HEK293 (cell line): Measurements from ENCODE around the gene R3HDM4.

Experiments
- CTCF ChIA-PET: fragments of 350-600 bp; formaldehyde crosslinking; extraction: SDS; loops from one replicate; lab custom pipeline; 2021; ENCODE audit warnings: antibody characterized with exemption; lab: Yijun Ruan, JAX
- POLR2A ChIA-PET: fragments of 300-600 bp; formaldehyde crosslinking; extraction: SDS; loops from one replicate; lab custom pipeline; 2020; ENCODE audit warnings: antibody characterized with exemption, inconsistent platforms; lab: Yijun Ruan, JAX
- H3K27ac ChIP-seq: fragments of 200-500 bp; sonication (Bioruptor generic); 2 replicates; pipeline ENCODE4 v1.5.1; 2014; ENCODE audit warnings: low read depth, low read length, control low read depth, inconsistent platforms; ENCODE audit errors: extremely low read depth
- H3K36me3 ChIP-seq, 2 experiments: fragments of 200-500 bp in 1 of 2; sonication (Bioruptor generic) in 1 of 2; 1 replicate in 1 of 2; 2 replicates in 1 of 2; pipeline ENCODE4 v1.5.1; 2014 to 2017; ENCODE audit warnings: inconsistent platforms in 2 of 2, low read length in 2 of 2; ENCODE audit not compliant: control insufficient read depth in 2 of 2, insufficient read depth in 1 of 2
- H3K4me1 ChIP-seq: fragments of 200-500 bp; sonication (Bioruptor generic); 2 replicates; pipeline ENCODE4 v1.5.1; 2014; ENCODE audit warnings: mild to moderate bottlenecking, low read length, inconsistent platforms; ENCODE audit not compliant: control insufficient read depth, insufficient read depth
- H3K4me3 ChIP-seq: 2 replicates; pipeline ENCODE4 v1.5.1; 2011; ENCODE audit warnings: low read depth, mild to moderate bottlenecking, control low read depth, low read length, moderate library complexity
- H3K9me3 ChIP-seq: fragments of 200-500 bp; sonication (Bioruptor generic); 2 replicates; pipeline ENCODE4 v1.5.1; 2014; ENCODE audit warnings: low read depth, low read length, inconsistent platforms; ENCODE audit not compliant: control insufficient read depth, insufficient read depth
- GLIS2 ChIP-seq: fragments of 450-650 bp; formaldehyde crosslinking; IDR thresholded peaks from 2 replicates; pipeline ENCODE4 v1.5.1; 2016; ENCODE audit warnings: missing biosample characterization, missing genetic modification characterization
- HIC1 ChIP-seq: fragments of 450-650 bp; formaldehyde crosslinking; IDR thresholded peaks from 2 replicates; pipeline ENCODE4 v1.5.1; 2016; ENCODE audit warnings: missing biosample characterization, missing genetic modification characterization
- HOXD13 ChIP-seq: sonication (generic); formaldehyde crosslinking; IDR thresholded peaks from 2 replicates; pipeline ENCODE4 v1.8.0; 2022; ENCODE audit warnings: missing genetic modification reagents, borderline replicate concordance
- PRDM10 ChIP-seq: fragments of 450-650 bp; formaldehyde crosslinking; IDR thresholded peaks from 2 replicates; pipeline ENCODE4 v1.5.1; 2016; ENCODE audit warnings: missing biosample characterization, missing genetic modification characterization
- SP2 ChIP-seq: fragments of 450-650 bp; formaldehyde crosslinking; IDR thresholded peaks from 2 replicates; pipeline ENCODE4 v1.5.1; 2016; ENCODE audit warnings: missing biosample characterization, missing genetic modification characterization
- TRIM28 ChIP-seq: IDR thresholded peaks from 2 replicates; pipeline ENCODE4 v1.6.1; 2011; ENCODE audit warnings: low read length, control low read depth, borderline replicate concordance
- WT1 ChIP-seq: fragments of 450-650 bp; formaldehyde crosslinking; IDR thresholded peaks from 2 replicates; pipeline ENCODE4 v1.5.1; 2016; ENCODE audit warnings: missing biosample characterization, missing genetic modification characterization
- ZBTB20 ChIP-seq: fragments of 450-650 bp; formaldehyde crosslinking; IDR thresholded peaks from 2 replicates; pipeline ENCODE4 v1.5.1; 2016; ENCODE audit warnings: missing biosample characterization, missing genetic modification characterization
- ZBTB26 ChIP-seq: fragments of 450-650 bp; formaldehyde crosslinking; optimal IDR thresholded peaks from 2 replicates; pipeline ENCODE3; 2016; ENCODE audit warnings: missing biosample characterization, mild to moderate bottlenecking, missing genetic modification characterization
- ZBTB48 ChIP-seq: fragments of 450-650 bp; formaldehyde crosslinking; IDR thresholded peaks from 2 replicates; pipeline ENCODE4 v1.5.1; 2016; ENCODE audit warnings: missing biosample characterization, missing genetic modification characterization
- ZEB2 ChIP-seq: fragments of 450-650 bp; formaldehyde crosslinking; IDR thresholded peaks from 2 replicates; pipeline ENCODE4 v1.5.1; 2016; ENCODE audit warnings: missing biosample characterization, missing genetic modification characterization
- ZIC2 ChIP-seq: fragments of 450-650 bp; formaldehyde crosslinking; IDR thresholded peaks from 2 replicates; pipeline ENCODE4 v1.5.1; 2016; ENCODE audit warnings: missing biosample characterization, missing genetic modification characterization
- ZNF148 ChIP-seq: fragments of 450-650 bp; formaldehyde crosslinking; IDR thresholded peaks from 2 replicates; pipeline ENCODE4 v1.5.0; 2017; ENCODE audit warnings: missing biosample characterization, missing genetic modification characterization, borderline replicate concordance
- ZNF157 ChIP-seq: fragments of 450-650 bp; formaldehyde crosslinking; IDR thresholded peaks from 2 replicates; pipeline ENCODE4 v1.5.1; 2016; ENCODE audit warnings: missing biosample characterization, missing genetic modification characterization
- ZNF248 ChIP-seq: fragments of 450-650 bp; formaldehyde crosslinking; IDR thresholded peaks from 2 replicates; pipeline ENCODE4 v1.5.1; 2017; ENCODE audit warnings: missing biosample characterization, missing genetic modification characterization
- ZNF324 ChIP-seq: fragments of 450-650 bp; formaldehyde crosslinking; IDR thresholded peaks from 2 replicates; pipeline ENCODE4 v1.5.1; 2016; ENCODE audit warnings: missing biosample characterization, missing genetic modification characterization
- ZNF394 ChIP-seq: fragments of 450-650 bp; formaldehyde crosslinking; IDR thresholded peaks from 2 replicates; pipeline ENCODE4 v1.5.1; 2016; ENCODE audit warnings: missing biosample characterization, missing genetic modification characterization, mild to moderate bottlenecking, moderate library complexity, borderline replicate concordance
- ZNF580 ChIP-seq: fragments of 450-650 bp; formaldehyde crosslinking; IDR thresholded peaks from 2 replicates; pipeline ENCODE4 v1.5.1; 2016; ENCODE audit warnings: missing biosample characterization, missing genetic modification characterization
- ZNF600 ChIP-seq: fragments of 450-650 bp; formaldehyde crosslinking; IDR thresholded peaks from 2 replicates; pipeline ENCODE4 v1.5.1; 2016; ENCODE audit warnings: missing biosample characterization, missing genetic modification characterization
- ZNF768 ChIP-seq: fragments of 450-650 bp; formaldehyde crosslinking; IDR thresholded peaks from 2 replicates; pipeline ENCODE4 v1.5.1; 2018; ENCODE audit warnings: missing biosample characterization, mild to moderate bottlenecking, missing genetic modification characterization
- ZXDB ChIP-seq: fragments of 450-650 bp; formaldehyde crosslinking; IDR thresholded peaks from 2 replicates; pipeline ENCODE4 v1.5.1; 2016; ENCODE audit warnings: missing biosample characterization, missing genetic modification characterization
- TF ChIP-seq, protein P1 (sequence below): fragments of 450-650 bp; formaldehyde crosslinking; IDR thresholded peaks from 2 replicates; pipeline ENCODE4 v1.5.1; 2016; ENCODE audit warnings: missing biosample characterization, missing genetic modification characterization, borderline replicate concordance
- TF ChIP-seq, protein P2 (sequence below): fragments of 450-650 bp; formaldehyde crosslinking; IDR thresholded peaks from 2 replicates; pipeline ENCODE4 v1.5.1; 2016; ENCODE audit warnings: missing biosample characterization, missing genetic modification characterization

R3HDM4 gene

DNA sequence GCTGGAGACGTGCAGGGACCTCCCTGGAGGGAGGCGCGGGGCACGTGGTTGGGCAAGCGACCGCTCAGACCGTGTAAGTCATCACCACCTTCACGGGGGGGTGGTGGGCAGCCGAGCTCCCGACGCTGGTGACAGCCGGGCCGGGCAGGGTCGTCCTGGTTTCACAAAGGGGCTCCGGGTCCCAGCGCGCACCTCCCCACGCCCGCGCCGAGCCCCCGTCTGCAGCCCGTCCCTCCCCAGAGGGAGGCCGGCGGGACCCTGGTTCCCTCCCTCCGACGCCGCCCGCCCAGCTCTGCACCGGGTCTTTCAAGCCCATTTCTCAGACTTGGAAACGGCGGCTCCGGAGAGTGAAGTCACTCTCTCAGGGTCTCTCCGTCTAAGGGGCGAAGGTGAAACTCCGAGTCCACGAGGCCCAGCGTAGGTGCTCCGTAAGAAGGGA lies 12.1 kb upstream of the R3HDM4 start (continued):
- TF ChIP-seq PRDM10 (tag by site-specific recombination) (peak; percentile 58), WT1 (0 out of 2 replicates have a peak, but pooled peaks have one; percentile 12), ZNF580 (tag by site-specific recombination) (peak; percentile 37; the same call in 1 of the 2 replicates), ZBTB26 (tag by site-specific recombination) (no peak), ZNF600 (0 out of 2 replicates have a peak, but pooled peaks have one; percentile 41), ZNF768 (tag by site-specific recombination) (peak; percentile 11; the same call in 1 of the 2 replicates), ZNF324 (tag by site-specific recombination) (0 out of 2 replicates have a peak, but pooled peaks have one; percentile 58), ZNF157 (tag by site-specific recombination) (no peak), ZXDB (tag by site-specific recombination) (peak; percentile 90), ZBTB20 (tag by site-specific recombination) (peak; percentile 16; the same call in 1 of the 2 replicates), SP2 (tag by site-specific recombination) (peak; percentile 62), HIC1 (tag by site-specific recombination) (no peak; the same call in 1 of the 2 replicates), ZEB2 (peak; percentile 91)

GRCh38 chr19:924553-925086 lies 11.6 kb upstream of the R3HDM4 start:
- peaks cover 0 to 8% of the 10 kb centered on the region in 2 experiments; a peak in 1 of 3 replicates for H3K36me3 ChIP-seq
- POLR2A ChIA-PET = interaction anchor here (0.6 to 0.8 kb wide), 2 partner anchors 27 to 60 kb away, joined by 3 read pairs; partner anchors contain the start of gene WDR18
- H3K4me1 ChIP-seq = no peaks in the 10 kb centered on the region; the same call in 1 of the 2 replicates
- H3K27ac ChIP-seq = peak overlapping the region; percentile 72; the same call in 1 of the 2 replicates
- H3K4me3 ChIP-seq = peak overlapping the region; percentile 83; the same call in 1 of the 2 replicates
- no peaks in the 10 kb centered on the region for H3K9me3 ChIP-seq
- CTCF ChIA-PET = interaction anchor here (1.2 to 5.8 kb wide), 5 partner anchors 46 to 155 kb away, joined by 3 to 116 read pairs (median 13); partner anchors contain the start of gene WDR18
- TF ChIP-seq ZNF768 (tag by site-specific recombination) = no peak
- peak; percentile 64 for TF ChIP-seq GLIS2
- TF ChIP-seq, protein P1, sequence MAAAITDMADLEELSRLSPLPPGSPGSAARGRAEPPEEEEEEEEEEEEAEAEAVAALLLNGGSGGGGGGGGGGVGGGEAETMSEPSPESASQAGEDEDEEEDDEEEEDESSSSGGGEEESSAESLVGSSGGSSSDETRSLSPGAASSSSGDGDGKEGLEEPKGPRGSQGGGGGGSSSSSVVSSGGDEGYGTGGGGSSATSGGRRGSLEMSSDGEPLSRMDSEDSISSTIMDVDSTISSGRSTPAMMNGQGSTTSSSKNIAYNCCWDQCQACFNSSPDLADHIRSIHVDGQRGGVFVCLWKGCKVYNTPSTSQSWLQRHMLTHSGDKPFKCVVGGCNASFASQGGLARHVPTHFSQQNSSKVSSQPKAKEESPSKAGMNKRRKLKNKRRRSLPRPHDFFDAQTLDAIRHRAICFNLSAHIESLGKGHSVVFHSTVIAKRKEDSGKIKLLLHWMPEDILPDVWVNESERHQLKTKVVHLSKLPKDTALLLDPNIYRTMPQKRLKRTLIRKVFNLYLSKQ (tag by site-specific recombination) = no peak
- TF ChIP-seq TRIM28 = no peak
- TF ChIP-seq ZIC2 = peak; percentile 40; the same call in 1 of the 2 replicates
- no peak for TF ChIP-seq ZNF248 (tag by site-specific recombination)
- TF ChIP-seq, protein P2, sequence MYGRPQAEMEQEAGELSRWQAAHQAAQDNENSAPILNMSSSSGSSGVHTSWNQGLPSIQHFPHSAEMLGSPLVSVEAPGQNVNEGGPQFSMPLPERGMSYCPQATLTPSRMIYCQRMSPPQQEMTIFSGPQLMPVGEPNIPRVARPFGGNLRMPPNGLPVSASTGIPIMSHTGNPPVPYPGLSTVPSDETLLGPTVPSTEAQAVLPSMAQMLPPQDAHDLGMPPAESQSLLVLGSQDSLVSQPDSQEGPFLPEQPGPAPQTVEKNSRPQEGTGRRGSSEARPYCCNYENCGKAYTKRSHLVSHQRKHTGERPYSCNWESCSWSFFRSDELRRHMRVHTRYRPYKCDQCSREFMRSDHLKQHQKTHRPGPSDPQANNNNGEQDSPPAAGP (tag by site-specific recombination) = no peak
- TF ChIP-seq ZNF394 (tag by site-specific recombination) = no peak
- no peak for TF ChIP-seq ZBTB48 (tag by site-specific recombination)
- no peak for TF ChIP-seq ZNF148 (tag by site-specific recombination)
- TF ChIP-seq HOXD13 (CRISPR knock-in tag) = no peak
